ENCODE results near the gene RUNX1.

RUNX1 gene

GRCh38 chr21:34840693-34841092 lies 208.4 kb downstream of the RUNX1 start:
- no peak for DNase-seq

GRCh38 chr21:34838956-34839820 lies 209.9 kb downstream of the RUNX1 start:
- no peak for DNase-seq

GRCh38 chr21:34836933-34837505 lies 212.1 kb downstream of the RUNX1 start:
- no peak for DNase-seq

- no peak for DNase-seq
Measured at GRCh38 chr21:34836103-34836932, 212.8 kb downstream of the RUNX1 start.

- DNase-seq, result no peak
Measured at GRCh38 chr21:34835526-34835925, 213.6 kb downstream of the RUNX1 start.

GRCh38 chr21:34834852-34835501 lies 214.1 kb downstream of the RUNX1 start:
- DNase-seq, result no peak

GRCh38 chr21:34834290-34834689 lies 214.8 kb downstream of the RUNX1 start:
- no peak for DNase-seq

GRCh38 chr21:34833465-34833864 lies 215.6 kb downstream of the RUNX1 start:
- no peak for DNase-seq

- DNase-seq, result no peak
Measured at GRCh38 chr21:34830386-34831170, 218.5 kb downstream of the RUNX1 start.

GRCh38 chr21:34827445-34828235 lies 221.5 kb downstream of the RUNX1 start:
- no peak for DNase-seq

- DNase-seq, result no peak
Measured at GRCh38 chr21:34826836-34827235, 222.3 kb downstream of the RUNX1 start.

GRCh38 chr21:34825948-34826548 lies 223.1 kb downstream of the RUNX1 start:
- no peak for DNase-seq

- no peak for DNase-seq
Measured at GRCh38 chr21:34825101-34825500, 224.0 kb downstream of the RUNX1 start.

GRCh38 chr21:34824314-34824713 lies 224.8 kb downstream of the RUNX1 start:
- DNase-seq, result no peak

GRCh38 chr21:34822942-34823341 lies 226.2 kb downstream of the RUNX1 start:
- no peak for DNase-seq

- DNase-seq, result no peak
Measured at GRCh38 chr21:34822168-34822567, 226.9 kb downstream of the RUNX1 start.

GRCh38 chr21:34821717-34822116 lies 227.4 kb downstream of the RUNX1 start:
- DNase-seq, result no peak

GRCh38 chr21:34820051-34820450 lies 229.1 kb downstream of the RUNX1 start:
- no peak for DNase-seq

- no peak for DNase-seq
Measured at GRCh38 chr21:34819357-34819999, 229.6 kb downstream of the RUNX1 start.

GRCh38 chr21:34818662-34819158 lies 230.4 kb downstream of the RUNX1 start:
- DNase-seq, result no peak
